ENCODE measurements around the gene PNMT. TPM values are rescaled to one million over a fixed set of nuclear protein-coding genes. Genes with fewer than 3 reads are reported as not detected.

Gene PNMT
- total RNA-seq, 4 donors from 2014 or later = 3.8 to 5.0 (median 4.7) TPM; not detected in 1

GRCh38 chr17:39634384-39634871, 33.8 kb upstream of the PNMT start:
- no peak for TF ChIP-seq POLR2A (IDR thresholded peaks at IDR 0.05)
- peak; percentile 46 to 77 (median 66) for TF ChIP-seq CTCF (IDR thresholded peaks at IDR 0.05)
- no peaks in the 10 kb centered on the region for H3K36me3 ChIP-seq
- H3K27me3 ChIP-seq = no peaks in the 10 kb centered on the region
- peaks cover 7 to 19% of the 10 kb centered on the region in 2 donors for H3K4me1 ChIP-seq
- DNase-seq = no peak
- intact Hi-C loops (cut with DNase I; ENCODE audit: low total_unique reads) = loop anchor here (10.0 kb wide), 1 partner anchor 50 kb away; the partner anchor contains the start of gene PGAP3
- H3K4me3 ChIP-seq = no peak overlapping the region
- H3K27ac ChIP-seq = no peak overlapping the region
- no peaks in the 10 kb centered on the region for H3K9me3 ChIP-seq

- Histone ChIP-seq H3K36me3 (no peaks in the 10 kb centered on the region), H3K9me3 (no peaks in the 10 kb centered on the region), H3K4me3 (no peak overlapping the region), H3K4me1 (peaks cover 7 to 19% of the 10 kb centered on the region in 2 donors), H3K27me3 (no peaks in the 10 kb centered on the region), H3K27ac (peak overlapping the region in 1 of 2 donors; percentile 93)
- TF ChIP-seq POLR2A (IDR thresholded peaks at IDR 0.05) (no peak), CTCF (IDR thresholded peaks at IDR 0.05) (no peak)
- DNase-seq = no peak
- intact Hi-C loops (cut with DNase I; ENCODE audit: low total_unique reads) = loop anchor here (10.0 kb wide), 1 partner anchor 49 kb away; the partner anchor contains the start of gene PGAP3
These were observed 32.6 kb upstream of the PNMT start for GRCh38 chr17:39635614-39636176.

GRCh38 chr17:39636587-39636926, 31.7 kb upstream of the PNMT start:
- intact Hi-C loops (cut with DNase I; ENCODE audit: low total_unique reads) = loop anchor here (10.0 kb wide), 1 partner anchor 48 kb away; the partner anchor contains the start of gene PGAP3
- Histone ChIP-seq H3K36me3 (no peaks in the 10 kb centered on the region), H3K27ac (peak overlapping the region; percentile 89 to 93), H3K4me3 (peak overlapping the region; percentile 59 to 88), H3K27me3 (no peaks in the 10 kb centered on the region), H3K9me3 (no peaks in the 10 kb centered on the region), H3K4me1 (peaks cover 7 to 19% of the 10 kb centered on the region in 2 donors)
- DNase-seq = no peak
- TF ChIP-seq CTCF (IDR thresholded peaks at IDR 0.05) = no peak
- no peak for TF ChIP-seq POLR2A (IDR thresholded peaks at IDR 0.05)

- H3K36me3 ChIP-seq = no peaks in the 10 kb centered on the region
- H3K27me3 ChIP-seq = no peaks in the 10 kb centered on the region
- DNase-seq = peak; percentile 90 to 91
- H3K9me3 ChIP-seq = no peaks in the 10 kb centered on the region
- H3K27ac ChIP-seq = peak within 1 kb of the TSS; percentile 89 to 93
- TF ChIP-seq POLR2A (IDR thresholded peaks at IDR 0.05) (peak; percentile 39 to 64), CTCF (IDR thresholded peaks at IDR 0.05) (peak in 3 of 4 experiments; percentile 9 to 38 (median 25))
- intact Hi-C loops (cut with DNase I; ENCODE audit: low total_unique reads) = loop anchor here (10.0 kb wide), 1 partner anchor 48 kb away; the partner anchor contains the start of gene PGAP3
- H3K4me3 ChIP-seq = peak within 1 kb of the TSS; percentile 59 to 88
- H3K4me1 ChIP-seq = peaks cover 7 to 19% of the 10 kb centered on the region in 2 donors
These were observed 31.1 kb upstream of the PNMT start, which contains the start of gene STARD3 for GRCh38 chr17:39636927-39637736. Gene STARD3, plus strand, starts transcription at chr17:39637144. Its CDS starts 16,388 bp downstream, at chr17:39653532.

All from uterus (tissue), 4 donors.